Fibroblast of lung (primary cell): ENCODE measurements around the gene ADARB1. TPM values are rescaled to one million over a fixed set of nuclear protein-coding genes. Genes with fewer than 3 reads are reported as not detected.

Source experiments
- DNase-seq, 2 donors: peaks; one replicate each; pipeline versions ENCODE4 v3.0.0 to v3.0.0-alpha.2; 2010; ENCODE audit warnings: low read depth in 2 of 2
- H2AFZ ChIP-seq: 2 replicates; pipeline ENCODE4 v1.5.1; 2012; ENCODE audit warnings: low read length, control low read depth, inconsistent platforms
- H3K27ac ChIP-seq: 2 replicates; pipeline ENCODE4 v1.5.1; 2011; ENCODE audit warnings: low read length, control low read depth; ENCODE audit not compliant: insufficient read depth
- H3K27me3 ChIP-seq: 2 replicates; pipeline ENCODE4 v1.5.1; 2011; ENCODE audit warnings: mild to moderate bottlenecking, low read length; ENCODE audit not compliant: control insufficient read depth, insufficient read depth
- H3K36me3 ChIP-seq: 2 replicates; pipeline ENCODE4 v1.5.1; 2011; ENCODE audit warnings: low read length; ENCODE audit not compliant: control insufficient read depth, insufficient read depth
- H3K4me1 ChIP-seq: 2 replicates; pipeline ENCODE4 v1.5.1; 2011; ENCODE audit warnings: low read length; ENCODE audit not compliant: control insufficient read depth, insufficient read depth; ENCODE audit errors: extremely low read depth
- H3K4me2 ChIP-seq: 2 replicates; pipeline ENCODE4 v1.5.1; 2011; ENCODE audit warnings: low read length, control low read depth; ENCODE audit not compliant: insufficient read depth; ENCODE audit errors: extremely low read depth
- H3K4me3 ChIP-seq, 4 experiments: fragments of 200-600 bp in 1 of 4; sonication (generic) in 1 of 4; replicated peaks in 1 of 4; 2 replicates each; pipeline ENCODE4 v1.5.1; 2011 to 2016; ENCODE audit warnings: low read length in 4 of 4, low read depth in 3 of 4, mild to moderate bottlenecking in 3 of 4, control low read depth in 2 of 4, inconsistent platforms in 1 of 4, mixed read lengths in 1 of 4; ENCODE audit not compliant: insufficient read depth in 1 of 4; ENCODE audit errors: control extremely low read depth in 1 of 4
- H3K79me2 ChIP-seq: 2 replicates; pipeline ENCODE4 v1.5.1; 2012; ENCODE audit warnings: mild to moderate bottlenecking, low read length, inconsistent platforms; ENCODE audit not compliant: control insufficient read depth, insufficient read depth
- H3K9ac ChIP-seq: 2 replicates; pipeline ENCODE4 v1.5.1; 2011; ENCODE audit warnings: mild to moderate bottlenecking, low read length, control low read depth; ENCODE audit not compliant: insufficient read depth
- H3K9me3 ChIP-seq: 2 replicates; pipeline ENCODE4 v1.5.1; 2012; ENCODE audit warnings: low read depth, low read length; ENCODE audit not compliant: control insufficient read depth, insufficient read depth
- H4K20me1 ChIP-seq: 2 replicates; pipeline ENCODE4 v1.5.1; 2011; ENCODE audit warnings: low read length; ENCODE audit not compliant: control insufficient read depth, insufficient read depth; ENCODE audit errors: extremely low read depth
- EZH2 ChIP-seq: IDR thresholded peaks from 2 replicates; pipeline ENCODE4 v1.5.1; 2012; ENCODE audit warnings: low read length, control low read depth, mild to moderate bottlenecking; ENCODE audit errors: missing control alignments
- polyA plus RNA-seq, 2 donors: library from polyadenylated mRNA; depleted of rRNA in 1 of 2; stranded (reverse) in 1 of 2; unstranded in 1 of 2; fragments of >200 nt; gene quantifications; 2 replicates each; pipeline ENCODE4 v1.2.1, GENCODE V29; 2011 to 2012; ENCODE audit warnings: missing spikeins in 1 of 2
- total RNA-seq: library from RNA; depleted of rRNA; stranded (reverse); fragments of >200 nt; gene quantifications from 2 replicates; pipeline ENCODE4 v1.2.1, GENCODE V29; 2014
- TF ChIP-seq, protein P1 (sequence below), 2 donors: IDR thresholded peaks in 1 of 2; conservative IDR thresholded peaks in 1 of 2; 1 replicate in 1 of 2; 2 replicates in 1 of 2; pipeline ENCODE4 v1.5.1; 2011 to 2012; ENCODE audit warnings: low read length in 2 of 2, control low read depth in 1 of 2, inconsistent platforms in 1 of 2, low read depth in 1 of 2, mild to moderate bottlenecking in 1 of 2

ADARB1 gene
- total and polyA plus RNA-seq, 2 donors (not counting 1 experiment from before 2014, with no cell fraction given), result 20.2 to 25.3 TPM

DNA sequence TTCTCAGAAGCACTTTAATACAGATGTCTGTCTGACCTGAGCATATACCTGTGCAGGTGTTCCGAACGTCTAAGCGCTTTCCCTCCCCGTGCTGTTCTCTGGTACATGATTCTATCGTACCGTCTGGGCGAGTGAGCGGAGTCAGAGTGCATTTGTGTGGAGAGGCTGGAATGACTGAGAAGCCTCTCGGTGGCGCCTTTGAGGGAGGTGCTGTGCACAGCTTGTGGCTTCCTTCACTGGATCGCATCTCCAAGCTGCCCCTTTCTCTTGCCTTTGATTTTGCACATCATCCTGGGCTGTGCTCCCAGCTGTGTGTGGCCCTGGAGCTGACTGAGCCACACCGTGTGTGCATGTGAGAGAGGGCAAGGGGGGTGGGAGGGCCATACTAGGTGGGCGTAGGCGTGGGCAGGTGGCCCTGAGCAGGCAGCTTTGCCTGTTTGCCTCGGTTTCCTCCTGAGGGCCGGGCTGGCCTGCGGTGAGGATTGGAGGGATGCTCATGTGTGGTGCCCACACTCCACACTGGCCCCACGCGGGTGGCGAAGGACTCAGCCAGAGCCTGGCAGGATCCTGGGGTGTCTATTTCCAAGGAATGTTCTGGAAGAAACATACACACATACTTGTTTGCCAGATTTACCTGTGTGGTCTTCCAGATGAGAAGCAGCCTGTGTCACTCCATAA, 105.3 kb downstream of the ADARB1 start:
- Histone ChIP-seq H3K27me3 (no peaks in the 10 kb centered on the region), H3K4me3 (no peak overlapping the region), H3K9me3 (no peaks in the 10 kb centered on the region), H3K27ac (no peak overlapping the region), H3K4me1 (no peaks in the 10 kb centered on the region), H4K20me1 (no peaks in the 10 kb centered on the region), H3K36me3 (no peaks in the 10 kb centered on the region), H3K9ac (no peak overlapping the region), H2AFZ (no peak overlapping the region), H3K4me2 (no peak overlapping the region), H3K79me2 (no peaks in the 10 kb centered on the region)
- no peak for DNase-seq
- TF ChIP-seq, protein P1, sequence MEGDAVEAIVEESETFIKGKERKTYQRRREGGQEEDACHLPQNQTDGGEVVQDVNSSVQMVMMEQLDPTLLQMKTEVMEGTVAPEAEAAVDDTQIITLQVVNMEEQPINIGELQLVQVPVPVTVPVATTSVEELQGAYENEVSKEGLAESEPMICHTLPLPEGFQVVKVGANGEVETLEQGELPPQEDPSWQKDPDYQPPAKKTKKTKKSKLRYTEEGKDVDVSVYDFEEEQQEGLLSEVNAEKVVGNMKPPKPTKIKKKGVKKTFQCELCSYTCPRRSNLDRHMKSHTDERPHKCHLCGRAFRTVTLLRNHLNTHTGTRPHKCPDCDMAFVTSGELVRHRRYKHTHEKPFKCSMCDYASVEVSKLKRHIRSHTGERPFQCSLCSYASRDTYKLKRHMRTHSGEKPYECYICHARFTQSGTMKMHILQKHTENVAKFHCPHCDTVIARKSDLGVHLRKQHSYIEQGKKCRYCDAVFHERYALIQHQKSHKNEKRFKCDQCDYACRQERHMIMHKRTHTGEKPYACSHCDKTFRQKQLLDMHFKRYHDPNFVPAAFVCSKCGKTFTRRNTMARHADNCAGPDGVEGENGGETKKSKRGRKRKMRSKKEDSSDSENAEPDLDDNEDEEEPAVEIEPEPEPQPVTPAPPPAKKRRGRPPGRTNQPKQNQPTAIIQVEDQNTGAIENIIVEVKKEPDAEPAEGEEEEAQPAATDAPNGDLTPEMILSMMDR (conservative IDR thresholded peaks at IDR 0.05 in 1 of 2, IDR thresholded peaks at IDR 0.05 in 1 of 2; ENCODE audit: low read depth in 1 of 2, low read length in 2 of 2), result no peak
- no peak for TF ChIP-seq EZH2

DNA sequence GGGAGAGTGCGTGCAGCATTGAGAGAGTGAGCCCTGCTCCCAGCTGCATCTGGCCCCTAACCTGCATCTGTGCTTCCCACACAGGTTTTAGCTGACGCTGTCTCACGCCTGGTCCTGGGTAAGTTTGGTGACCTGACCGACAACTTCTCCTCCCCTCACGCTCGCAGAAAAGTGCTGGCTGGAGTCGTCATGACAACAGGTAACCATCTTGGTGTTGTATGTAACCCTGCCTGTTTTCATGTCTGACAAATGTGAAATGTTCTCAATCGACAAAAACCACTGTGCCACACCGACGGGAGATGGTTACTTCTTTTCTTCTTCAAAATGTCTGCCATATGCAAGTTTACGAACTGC, 105.8 kb downstream of the ADARB1 start:
- Histone ChIP-seq H3K27ac (no peak overlapping the region), H3K9me3 (no peaks in the 10 kb centered on the region), H4K20me1 (no peaks in the 10 kb centered on the region), H3K27me3 (no peaks in the 10 kb centered on the region), H3K79me2 (no peaks in the 10 kb centered on the region), H3K36me3 (peaks cover 3% of the 10 kb centered on the region), H3K4me1 (no peaks in the 10 kb centered on the region), H2AFZ (no peak overlapping the region), H3K4me3 (no peak overlapping the region), H3K4me2 (no peak overlapping the region), H3K9ac (no peak overlapping the region)
- TF ChIP-seq, protein P1 (conservative IDR thresholded peaks at IDR 0.05 in 1 of 2, IDR thresholded peaks at IDR 0.05 in 1 of 2; ENCODE audit: low read depth in 1 of 2, low read length in 2 of 2), result no peak
- no peak for TF ChIP-seq EZH2
- DNase-seq, result no peak

DNA sequence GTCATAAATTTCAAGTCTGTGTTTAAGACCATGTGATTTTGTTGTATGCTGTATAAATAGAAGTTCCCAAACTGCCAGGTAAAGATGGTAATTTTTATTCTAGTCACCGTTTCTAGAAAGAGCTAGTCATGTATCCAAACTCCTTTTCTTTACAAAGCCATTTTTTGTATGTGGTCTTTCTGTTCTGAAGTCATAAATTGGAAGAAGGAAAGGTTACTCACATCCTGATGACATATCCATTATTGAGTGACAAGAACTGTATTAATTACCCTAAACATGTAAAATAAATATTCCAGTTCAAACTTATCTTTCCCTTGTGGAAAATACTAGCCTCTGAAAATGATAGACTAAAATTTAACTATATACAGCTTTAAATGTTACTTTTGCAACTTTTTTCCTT, 108.6 kb downstream of the ADARB1 start:
- H3K9me3 ChIP-seq, result no peaks in the 10 kb centered on the region
- H4K20me1 ChIP-seq, result no peaks in the 10 kb centered on the region
- no peaks in the 10 kb centered on the region for H3K4me1 ChIP-seq
- no peak overlapping the region for H3K4me2 ChIP-seq
- H2AFZ ChIP-seq, result no peak overlapping the region
- no peak overlapping the region for H3K9ac ChIP-seq
- no peak for DNase-seq
- TF ChIP-seq, protein P1 (conservative IDR thresholded peaks at IDR 0.05 in 1 of 2, IDR thresholded peaks at IDR 0.05 in 1 of 2; ENCODE audit: low read depth in 1 of 2, low read length in 2 of 2), result no peak
- TF ChIP-seq EZH2, result no peak
- peaks cover 4% of the 10 kb centered on the region for H3K36me3 ChIP-seq
- H3K27ac ChIP-seq, result no peak overlapping the region
- H3K27me3 ChIP-seq, result no peaks in the 10 kb centered on the region
- H3K79me2 ChIP-seq, result no peaks in the 10 kb centered on the region
- H3K4me3 ChIP-seq, result no peak overlapping the region
